Tongue (tissue), 2 donors: Measurements from ENCODE around the gene GLRX5. TPM values are rescaled to one million over a fixed set of nuclear protein-coding genes. Genes with fewer than 3 reads are reported as not detected.
A peak's percentile ranks its signal among the peaks of the same experiment; 100 is the strongest.
"Not testable (repeated sequence)": the region's sequence is repeated elsewhere in the genome, so short reads cannot be mapped to it uniquely, and the experiment has no call there.

Source experiments
- DNase-seq: peaks from one replicate; pipeline ENCODE4 v3.0.0-alpha.2; 2015
- total RNA-seq: library from RNA; depleted of rRNA; stranded (reverse); fragments of >200 nt; gene quantifications from one replicate; pipeline ENCODE4 v1.2.3, GENCODE V29; 2014

GLRX5 gene
- total RNA-seq, 1 donor from 2014 or later = 59.1 TPM

- DNase-seq = no peak
Observed at GRCh38 chr14:95499354-95499750, 35.5 kb upstream of the GLRX5 start.

GRCh38 chr14:95500201-95500681 is 34.6 kb upstream of the GLRX5 start:
- DNase-seq = no peak

- DNase-seq = no peak
Observed at GRCh38 chr14:95500772-95501401, 34.0 kb upstream of the GLRX5 start.

- no peak for DNase-seq
Observed at GRCh38 chr14:95502381-95502950, 32.4 kb upstream of the GLRX5 start.

- DNase-seq = no peak
Observed at GRCh38 chr14:95503365-95504134, 31.3 kb upstream of the GLRX5 start.

GRCh38 chr14:95504135-95505029 is 30.5 kb upstream of the GLRX5 start:
- no peak for DNase-seq

GRCh38 chr14:95505030-95505589 is 29.7 kb upstream of the GLRX5 start:
- DNase-seq = no peak

- DNase-seq = no peak
Observed at GRCh38 chr14:95507174-95507573, 27.7 kb upstream of the GLRX5 start.

GRCh38 chr14:95507701-95508103 is 27.1 kb upstream of the GLRX5 start:
- DNase-seq = no peak

- no peak for DNase-seq
Observed at GRCh38 chr14:95508377-95508776, 26.5 kb upstream of the GLRX5 start.

- no peak for DNase-seq
Observed at GRCh38 chr14:95509495-95509894, 25.4 kb upstream of the GLRX5 start.

GRCh38 chr14:95510344-95510743 is 24.5 kb upstream of the GLRX5 start:
- not testable (repeated sequence) for DNase-seq

GRCh38 chr14:95510804-95511203 is 24.0 kb upstream of the GLRX5 start:
- DNase-seq = no peak

- DNase-seq = no peak
Observed at GRCh38 chr14:95511687-95512086, 23.2 kb upstream of the GLRX5 start.

- DNase-seq = no peak
Observed at GRCh38 chr14:95513291-95513690, 21.6 kb upstream of the GLRX5 start.

GRCh38 chr14:95514131-95515079 is 20.4 kb upstream of the GLRX5 start:
- no peak for DNase-seq

- peak; percentile 96 for DNase-seq
Observed at GRCh38 chr14:95515080-95515489, 19.8 kb upstream of the GLRX5 start.

- peak; percentile 74 for DNase-seq
Observed at GRCh38 chr14:95515596-95516552, 19.0 kb upstream of the GLRX5 start.

- peak; percentile 77 for DNase-seq
Observed at GRCh38 chr14:95516554-95517181, 18.2 kb upstream of the GLRX5 start, which contains the start of gene SYNE3. Gene SYNE3, minus strand, starts transcription at chr14:95516650. Its CDS starts 40,829 bp downstream, at chr14:95475821.
